GM19193 (cell line): Measurements from ENCODE around the gene PSEN2.
A peak's percentile ranks its signal among the peaks of the same experiment; 100 is the strongest.

Source experiments
- POLR2A ChIP-seq: IDR thresholded peaks from 4 replicates; pipeline ENCODE4 v1.6.1; 2011; ENCODE audit not compliant: insufficient read depth, insufficient read length; ENCODE audit errors: extremely low read depth

PSEN2 gene

DNA sequence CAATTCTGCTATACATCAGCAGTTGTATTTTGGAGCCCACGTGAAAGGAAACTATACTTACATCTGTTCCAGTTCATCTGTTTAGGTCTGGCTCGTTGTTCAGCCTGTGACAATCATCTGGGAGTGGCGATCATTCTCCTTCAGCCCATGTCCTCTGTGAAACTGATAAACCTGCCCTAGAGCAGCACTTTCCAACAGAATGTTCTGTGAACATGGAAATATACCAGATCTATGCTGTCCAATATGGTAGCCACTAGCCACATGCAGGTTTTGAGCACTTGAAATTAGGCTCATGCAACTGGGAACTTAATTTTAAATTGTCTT lies 45.2 kb downstream of the PSEN2 start:
- no peak for TF ChIP-seq POLR2A

- no peak for TF ChIP-seq POLR2A
Observed at GRCh38 chr1:226916497-226916896, 46.1 kb downstream of the PSEN2 start.

- no peak for TF ChIP-seq POLR2A
Observed at GRCh38 chr1:226919587-226919986, 49.2 kb downstream of the PSEN2 start.

GRCh38 chr1:226919995-226920394 lies 49.6 kb downstream of the PSEN2 start:
- no peak for TF ChIP-seq POLR2A

DNA sequence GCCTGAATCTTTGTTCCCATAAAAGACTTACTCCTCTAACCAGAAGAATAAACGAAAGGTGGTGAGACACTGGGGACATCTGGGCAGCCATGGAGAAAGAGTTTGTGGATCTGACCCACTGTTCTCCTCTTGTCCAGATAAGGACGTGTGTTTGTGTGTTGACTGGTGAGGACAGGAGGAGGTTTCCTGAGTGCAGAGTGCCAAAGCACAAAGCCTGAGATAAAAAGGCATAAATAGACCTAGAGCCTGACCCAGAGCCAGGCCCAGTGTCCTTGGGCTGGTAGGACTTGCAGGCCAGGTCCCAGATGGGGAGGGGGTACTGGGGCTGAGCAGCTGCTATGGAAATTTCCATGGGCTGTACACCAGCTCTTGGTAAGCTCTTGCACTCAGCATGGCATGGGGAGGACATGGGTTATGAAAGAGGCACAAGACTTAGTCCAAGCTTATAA lies 50.1 kb downstream of the PSEN2 start:
- no peak for TF ChIP-seq POLR2A

GRCh38 chr1:226921504-226921903 lies 51.1 kb downstream of the PSEN2 start:
- TF ChIP-seq POLR2A, result no peak

DNA sequence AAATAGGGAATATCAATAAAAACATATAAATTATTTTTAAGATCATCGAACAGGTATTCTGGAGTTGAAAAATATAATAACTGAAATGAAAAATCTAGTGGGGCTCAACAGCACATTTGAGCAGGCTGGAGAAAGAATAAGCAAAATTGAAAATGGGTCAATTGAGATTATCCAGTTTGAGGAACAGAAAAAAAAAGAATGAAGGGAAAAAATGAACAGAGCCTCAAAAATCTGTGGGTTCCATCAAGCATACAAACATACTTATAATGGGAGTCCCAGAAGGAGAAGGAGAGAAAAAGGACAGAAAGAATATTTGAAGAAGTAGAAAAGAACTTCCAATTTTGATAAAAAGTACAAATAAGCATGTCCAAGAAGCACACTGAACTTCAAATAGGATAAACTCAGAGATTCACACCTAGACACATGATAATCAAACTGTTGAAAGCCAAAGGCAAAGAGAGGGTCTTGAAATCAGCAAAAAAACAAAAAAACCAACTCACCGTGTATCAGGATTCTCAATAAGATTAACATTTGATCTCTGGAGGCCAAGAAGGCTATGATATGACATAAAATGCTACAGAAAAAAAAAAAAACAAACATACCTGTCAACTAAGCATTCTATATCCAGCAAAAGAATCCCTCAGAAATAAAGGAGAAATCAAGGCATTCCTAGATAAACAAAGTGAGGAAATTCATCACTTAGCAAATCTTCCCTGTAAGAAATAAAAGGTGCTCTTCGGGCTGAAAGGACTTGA lies 64.2 kb downstream of the PSEN2 start:
- TF ChIP-seq POLR2A, result no peak

DNA sequence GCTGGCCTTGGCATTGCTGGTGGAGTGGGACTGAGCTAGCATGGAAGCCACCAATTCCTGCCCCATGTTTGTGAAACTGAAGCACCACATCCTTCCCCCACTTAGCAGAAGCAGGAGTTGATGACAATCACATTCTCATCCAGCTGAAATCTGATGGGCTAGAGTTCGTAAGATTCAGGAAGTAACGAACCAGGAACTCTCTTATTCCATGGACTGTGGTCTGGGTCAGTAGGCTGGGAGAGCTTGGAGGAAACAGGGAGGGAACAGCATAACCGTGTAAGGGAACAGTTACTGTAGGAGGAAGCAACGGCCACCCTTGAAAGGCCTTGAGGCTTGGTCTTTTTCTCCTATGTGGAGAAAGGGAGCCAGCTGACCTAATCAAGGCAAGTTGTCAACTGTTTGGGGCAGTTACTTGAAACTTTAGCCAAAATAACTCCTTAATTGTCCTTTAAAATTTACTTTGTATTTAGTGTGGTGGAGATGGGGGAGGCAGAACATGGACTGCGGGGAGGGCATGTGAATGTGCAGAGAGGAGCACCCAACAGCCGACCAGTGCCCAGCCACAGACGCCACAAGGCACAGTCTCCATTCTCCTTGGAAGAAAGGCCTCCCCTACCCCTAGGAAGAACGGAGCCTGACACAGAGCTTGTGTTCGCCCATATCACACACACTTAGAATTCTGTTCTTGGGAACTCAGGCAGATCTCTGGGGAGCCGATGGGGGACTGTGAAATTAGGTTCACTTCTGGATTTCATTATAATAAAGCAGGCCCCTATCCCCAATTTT lies 67.7 kb downstream of the PSEN2 start:
- TF ChIP-seq POLR2A, result no peak

- no peak for TF ChIP-seq POLR2A
Observed at GRCh38 chr1:226938903-226939437, 68.6 kb downstream of the PSEN2 start.

DNA sequence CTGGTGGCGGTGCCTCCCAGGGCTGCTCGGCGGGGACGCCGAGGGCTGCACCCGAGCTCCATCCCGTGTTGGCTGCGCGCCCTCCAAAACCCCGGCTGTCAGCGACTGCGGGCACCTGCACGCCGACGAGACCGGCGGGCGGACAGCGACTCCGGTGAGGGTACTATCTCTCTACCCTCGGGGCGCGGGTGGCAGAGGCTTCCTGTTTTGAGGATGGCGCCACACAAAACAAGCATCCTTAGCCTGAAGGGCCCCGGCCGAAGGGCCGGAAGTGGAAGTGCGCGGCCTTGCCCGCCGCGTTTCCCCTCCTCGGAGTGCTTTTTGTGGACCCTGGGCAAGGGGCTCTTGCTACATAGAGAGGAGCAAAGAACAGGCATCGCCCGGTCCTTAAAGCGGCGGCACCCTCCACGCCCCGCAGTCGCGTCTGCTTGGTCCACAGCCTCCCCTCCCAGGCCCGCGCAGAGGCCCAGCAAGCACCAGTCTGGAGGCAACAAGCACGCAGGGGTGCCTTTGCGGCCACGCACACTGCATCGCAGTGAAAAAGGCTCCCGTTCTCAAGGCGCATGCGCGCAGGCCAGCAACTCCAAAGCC lies 69.1 kb downstream of the PSEN2 start:
- peak; percentile 96 for TF ChIP-seq POLR2A

GRCh38 chr1:226940029-226940805 lies 69.8 kb downstream of the PSEN2 start, which contains the start of gene COQ8A:
COQ8A (plus strand) TSS chr1:226940294; CDS start chr1:226961386, 21,092 bp downstream.
- no peak for TF ChIP-seq POLR2A

DNA sequence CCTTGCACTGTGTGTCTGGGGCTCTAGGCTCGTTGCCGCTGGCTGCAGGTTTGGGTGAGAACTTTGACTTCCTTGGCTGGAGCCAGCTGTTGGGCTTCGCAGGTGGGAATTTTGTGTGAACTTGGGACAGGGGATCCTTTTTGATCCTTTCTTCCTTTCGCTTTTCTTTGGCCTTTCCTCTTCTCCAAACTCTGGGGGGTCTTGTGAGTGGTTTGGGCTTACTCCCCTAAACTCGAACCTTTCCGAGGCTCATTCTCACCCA lies 70.3 kb downstream of the PSEN2 start:
- TF ChIP-seq POLR2A, result no peak

- TF ChIP-seq POLR2A, result no peak
Observed at GRCh38 chr1:226942392-226942791, 72.0 kb downstream of the PSEN2 start.

- no peak for TF ChIP-seq POLR2A
Observed at GRCh38 chr1:226943156-226943555, 72.7 kb downstream of the PSEN2 start.

DNA sequence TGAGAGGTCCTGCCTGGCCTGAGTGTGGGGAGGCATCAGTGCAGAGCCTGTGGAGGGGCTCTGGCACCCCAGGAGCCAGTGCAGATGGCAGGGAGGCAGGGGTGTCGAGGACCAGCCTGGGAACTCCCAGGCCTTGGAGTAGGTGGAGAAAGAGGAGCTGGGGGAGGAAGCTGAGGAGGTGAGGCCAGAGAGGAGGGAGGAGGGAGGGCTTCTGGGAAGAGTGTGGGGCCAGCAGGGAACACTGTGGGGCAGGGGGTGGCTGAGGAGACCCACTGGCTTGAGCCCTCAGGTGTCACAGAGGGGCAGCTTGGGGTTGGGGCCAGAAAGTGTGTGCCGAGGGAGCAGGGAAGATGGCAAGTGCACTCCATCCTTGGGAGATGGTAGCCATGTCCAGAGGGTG lies 73.5 kb downstream of the PSEN2 start:
- TF ChIP-seq POLR2A, result no peak
